Left kidney (tissue), 2 donors: ENCODE data around the gene SLC25A21. TPM values are rescaled to one million over a fixed set of nuclear protein-coding genes. Genes with fewer than 3 reads are reported as not detected.
"Not testable (repeated sequence)": the region's sequence is repeated elsewhere in the genome, so short reads cannot be mapped to it uniquely, and the experiment has no call there.

ENCODE experiments used
- DNase-seq: peaks from one replicate; pipeline ENCODE4 v3.0.0-alpha.2; 2013
- polyA plus RNA-seq: library from polyadenylated mRNA; unstranded; fragments of 120-200 nt; gene quantifications from one replicate; pipeline ENCODE4 v1.2.1, GENCODE V29; 2013; ENCODE audit not compliant: insufficient read length

The SLC25A21 gene
- polyA plus RNA-seq, 1 donor, result 4.4 TPM

- DNase-seq, result no peak
Observed at GRCh38 chr14:37088356-37089215, 83.8 kb downstream of the SLC25A21 start.

- DNase-seq, result no peak
Observed at GRCh38 chr14:37087520-37087919, 84.9 kb downstream of the SLC25A21 start.

GRCh38 chr14:37083599-37083998, 88.8 kb downstream of the SLC25A21 start:
- no peak for DNase-seq

GRCh38 chr14:37082449-37082848, 90.0 kb downstream of the SLC25A21 start:
- no peak for DNase-seq

GRCh38 chr14:37081856-37082255, 90.5 kb downstream of the SLC25A21 start:
- no peak for DNase-seq

GRCh38 chr14:37081218-37081617, 91.2 kb downstream of the SLC25A21 start:
- DNase-seq, result no peak

- DNase-seq, result no peak
Observed at GRCh38 chr14:37078131-37078530, 94.3 kb downstream of the SLC25A21 start.

- not testable (repeated sequence) for DNase-seq
Observed at GRCh38 chr14:37074320-37074719, 98.1 kb downstream of the SLC25A21 start.

GRCh38 chr14:37063467-37064240, 108.8 kb downstream of the SLC25A21 start:
- DNase-seq, result no peak

- DNase-seq, result no peak
Observed at GRCh38 chr14:37062191-37062803, 110.1 kb downstream of the SLC25A21 start.

- no peak for DNase-seq
Observed at GRCh38 chr14:37061697-37062096, 110.7 kb downstream of the SLC25A21 start.

GRCh38 chr14:37060496-37061260, 111.7 kb downstream of the SLC25A21 start:
- no peak for DNase-seq

GRCh38 chr14:37057776-37058175, 114.6 kb downstream of the SLC25A21 start:
- DNase-seq, result no peak

- no peak for DNase-seq
Observed at GRCh38 chr14:37056473-37056872, 115.9 kb downstream of the SLC25A21 start.

GRCh38 chr14:37054869-37055268, 117.5 kb downstream of the SLC25A21 start:
- no peak for DNase-seq

GRCh38 chr14:37054144-37054543, 118.3 kb downstream of the SLC25A21 start:
- DNase-seq, result no peak

- no peak for DNase-seq
Observed at GRCh38 chr14:37051680-37052079, 120.7 kb downstream of the SLC25A21 start.

GRCh38 chr14:37051153-37051552, 121.3 kb downstream of the SLC25A21 start:
- no peak for DNase-seq

- DNase-seq, result no peak
Observed at GRCh38 chr14:37048666-37049071, 123.7 kb downstream of the SLC25A21 start.

GRCh38 chr14:37047996-37048395, 124.4 kb downstream of the SLC25A21 start:
- no peak for DNase-seq

GRCh38 chr14:37047226-37047625, 125.2 kb downstream of the SLC25A21 start:
- DNase-seq, result no peak

- DNase-seq, result no peak
Observed at GRCh38 chr14:37046815-37047214, 125.6 kb downstream of the SLC25A21 start.
